ACHN (cell line): ENCODE measurements around the gene TFAP2B.

Experiments used
- DNase-seq: peaks from one replicate; pipeline ENCODE4 v3.0.0-alpha.2; 2015
- in situ Hi-C: cut with HindIII; loops from 2 replicates; pipeline ENCODE4 v1.10.0; 2017; ENCODE audit warnings: low sequenced_read_pairs, low pct_ligation_motif_present, low pct_unique_long_range_greater_than_20kb

TFAP2B gene

GRCh38 chr6:50889935-50890334 lies 71.3 kb downstream of the TFAP2B start:
- in situ Hi-C loops: no loop called here
- no peak for DNase-seq

- in situ Hi-C loops: no loop called here
- DNase-seq: no peak
Observed at GRCh38 chr6:50890579-50890978, 71.9 kb downstream of the TFAP2B start.

- DNase-seq: no peak
- in situ Hi-C loops: no loop called here
Observed at GRCh38 chr6:50891290-50891689, 72.6 kb downstream of the TFAP2B start.
